ENCODE results near the gene CLEC2D. TPM values are rescaled to one million over a fixed set of nuclear protein-coding genes. Genes with fewer than 3 reads are reported as not detected.
"Not testable (repeated sequence)": the region's sequence is repeated elsewhere in the genome, so short reads cannot be mapped to it uniquely, and the experiment has no call there.

The CLEC2D gene
- total and polyA plus RNA-seq, 4 donors = 0.16 to 3.7 (median 3.0) TPM

GRCh38 chr12:9701380-9702154, 32.1 kb downstream of the CLEC2D start:
- Histone ChIP-seq H3K36me3 (ENCODE audit: control insufficient read depth in 4 of 4, insufficient read depth in 3 of 4, low read depth in 1 of 4, low read length in 3 of 4) (no peaks in the 10 kb centered on the region), H3K27me3 (ENCODE audit: control insufficient read depth in 4 of 4, insufficient read depth in 4 of 4, low read length in 3 of 4) (no peaks in the 10 kb centered on the region), H3K4me1 (ENCODE audit: control insufficient read depth in 4 of 4, insufficient read depth in 4 of 4, low read length in 3 of 4) (no peaks in the 10 kb centered on the region), H3K9me3 (ENCODE audit: control insufficient read depth in 4 of 4, low read length in 3 of 4) (no peaks in the 10 kb centered on the region), H3K4me3 (ENCODE audit: low read depth in 1 of 3, low read length in 3 of 3) (no peak overlapping the region), H3K9ac (ENCODE audit: low read depth in 1 of 2, low read length in 2 of 2) (no peak overlapping the region), H3K27ac (ENCODE audit: low read depth in 1 of 2, low read length in 2 of 2) (no peak overlapping the region)
- DNase-seq (ENCODE audit: low spot score) = no peak
- WGBS = 90% methylated on average over 1 of the region's 1 CpG
- no peak for TF ChIP-seq HNF4A (conservative IDR thresholded peaks at IDR 0.05)
- no peak for TF ChIP-seq RAD21 (IDR thresholded peaks at IDR 0.05)
- TF ChIP-seq GABPA (IDR thresholded peaks at IDR 0.05 in 1 of 2, conservative IDR thresholded peaks at IDR 0.05 in 1 of 2) = no peak
- no peak for TF ChIP-seq ZBTB33 (IDR thresholded peaks at IDR 0.05)
- TF ChIP-seq TAF1 (conservative IDR thresholded peaks at IDR 0.05) = no peak
- TF ChIP-seq HNF4G (IDR thresholded peaks at IDR 0.05) = no peak
- no peak for TF ChIP-seq EGR1 (IDR thresholded peaks at IDR 0.05; ENCODE audit: low read depth in 2 of 2)
- TF ChIP-seq REST (IDR thresholded peaks at IDR 0.05) = no peak
- no peak for TF ChIP-seq FOXA1 (IDR thresholded peaks at IDR 0.05)
- TF ChIP-seq ATF3 (IDR thresholded peaks at IDR 0.05) = no peak
- no peak for TF ChIP-seq FOXA2 (IDR thresholded peaks at IDR 0.05)
- no peak for TF ChIP-seq JUND (IDR thresholded peaks at IDR 0.05)
- no peak for TF ChIP-seq RXRA (IDR thresholded peaks at IDR 0.05)
- no peak for TF ChIP-seq CTCF (IDR thresholded peaks at IDR 0.05; ENCODE audit: low read depth, low read length, missing input control)

GRCh38 chr12:9702255-9702654, 32.7 kb downstream of the CLEC2D start:
- Histone ChIP-seq H3K4me1 (ENCODE audit: control insufficient read depth in 4 of 4, insufficient read depth in 4 of 4, low read length in 3 of 4) (no peaks in the 10 kb centered on the region), H3K9ac (ENCODE audit: low read depth in 1 of 2, low read length in 2 of 2) (no peak overlapping the region), H3K36me3 (ENCODE audit: control insufficient read depth in 4 of 4, insufficient read depth in 3 of 4, low read depth in 1 of 4, low read length in 3 of 4) (no peaks in the 10 kb centered on the region), H3K4me3 (ENCODE audit: low read depth in 1 of 3, low read length in 3 of 3) (no peak overlapping the region), H3K27me3 (ENCODE audit: control insufficient read depth in 4 of 4, insufficient read depth in 4 of 4, low read length in 3 of 4) (no peaks in the 10 kb centered on the region), H3K27ac (ENCODE audit: low read depth in 1 of 2, low read length in 2 of 2) (no peak overlapping the region), H3K9me3 (ENCODE audit: control insufficient read depth in 4 of 4, low read length in 3 of 4) (no peaks in the 10 kb centered on the region)
- DNase-seq (ENCODE audit: low spot score) = no peak
- 78% methylated on average over 3 of the region's 3 CpGs for WGBS
- TF ChIP-seq EGR1 (IDR thresholded peaks at IDR 0.05; ENCODE audit: low read depth in 2 of 2) (no peak), SP1 (IDR thresholded peaks at IDR 0.05) (no peak), NR2F2 (IDR thresholded peaks at IDR 0.05) (no peak), ATF3 (IDR thresholded peaks at IDR 0.05) (no peak), HNF4A (conservative IDR thresholded peaks at IDR 0.05) (no peak), TAF1 (conservative IDR thresholded peaks at IDR 0.05) (no peak), HNF4G (IDR thresholded peaks at IDR 0.05) (no peak), CTCF (IDR thresholded peaks at IDR 0.05; ENCODE audit: low read depth, low read length, missing input control) (no peak), GABPA (IDR thresholded peaks at IDR 0.05 in 1 of 2, conservative IDR thresholded peaks at IDR 0.05 in 1 of 2) (no peak)

GRCh38 chr12:9704561-9704960, 35.0 kb downstream of the CLEC2D start:
- not testable (repeated sequence) for DNase-seq (ENCODE audit: low spot score); H3K9ac ChIP-seq (ENCODE audit: low read depth in 1 of 2, low read length in 2 of 2); H3K27ac ChIP-seq (ENCODE audit: low read depth in 1 of 2, low read length in 2 of 2); H3K4me3 ChIP-seq (ENCODE audit: low read depth in 1 of 3, low read length in 3 of 3); H3K9me3 ChIP-seq (ENCODE audit: control insufficient read depth in 4 of 4, low read length in 3 of 4); H3K4me1 ChIP-seq (ENCODE audit: control insufficient read depth in 4 of 4, insufficient read depth in 4 of 4, low read length in 3 of 4); H3K27me3 ChIP-seq (ENCODE audit: control insufficient read depth in 4 of 4, insufficient read depth in 4 of 4, low read length in 3 of 4); H3K36me3 ChIP-seq (ENCODE audit: control insufficient read depth in 4 of 4, insufficient read depth in 3 of 4, low read depth in 1 of 4, low read length in 3 of 4)
- WGBS = 90% methylated on average over 5 of the region's 5 CpGs

Measured in liver (tissue), 9 donors.